Upper lobe of left lung (tissue), 4 donors: ENCODE results near the gene ATG4C.

Experiments
- EP300 ChIP-seq, 4 donors: sonication (generic); formaldehyde crosslinking; IDR thresholded peaks; one replicate each; pipeline ENCODE4 v1.5.1; 2017; ENCODE audit warnings: antibody characterized with exemption in 4 of 4, control low read depth in 2 of 4
- POLR2A ChIP-seq, 4 donors: fragments of 450-650 bp; IDR thresholded peaks; one replicate each; pipeline ENCODE4 v1.5.1; 2016 to 2017; ENCODE audit warnings: antibody characterized with exemption in 4 of 4, mild to moderate bottlenecking in 2 of 4
- TF ChIP-seq, protein P1 (sequence below), 6 experiments: fragments of 450-650 bp in 4 of 6; fragments of 200-600 bp in 2 of 6; sonication (generic) in 2 of 6; IDR thresholded peaks; one replicate each; pipeline ENCODE4 v1.5.1; 2016 to 2019; ENCODE audit warnings: antibody characterized with exemption in 6 of 6

DNA sequence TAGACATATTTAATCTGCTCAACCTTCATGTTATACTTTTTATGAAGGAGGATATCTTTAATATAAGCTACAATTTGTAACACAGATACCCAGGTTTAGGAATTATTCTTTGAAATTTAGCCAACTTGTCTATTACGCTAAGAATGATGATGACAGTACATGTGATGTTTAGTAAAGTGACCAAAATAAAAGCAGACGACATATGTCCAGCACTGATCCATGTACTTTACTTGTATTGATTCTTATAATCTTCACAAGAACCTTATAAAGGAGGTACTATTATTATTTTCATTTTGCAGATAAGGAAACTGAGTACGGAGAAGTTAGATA, 37.2 kb upstream of the ATG4C start:
- no peak for TF ChIP-seq POLR2A (IDR thresholded peaks at IDR 0.05)
- TF ChIP-seq, protein P1, sequence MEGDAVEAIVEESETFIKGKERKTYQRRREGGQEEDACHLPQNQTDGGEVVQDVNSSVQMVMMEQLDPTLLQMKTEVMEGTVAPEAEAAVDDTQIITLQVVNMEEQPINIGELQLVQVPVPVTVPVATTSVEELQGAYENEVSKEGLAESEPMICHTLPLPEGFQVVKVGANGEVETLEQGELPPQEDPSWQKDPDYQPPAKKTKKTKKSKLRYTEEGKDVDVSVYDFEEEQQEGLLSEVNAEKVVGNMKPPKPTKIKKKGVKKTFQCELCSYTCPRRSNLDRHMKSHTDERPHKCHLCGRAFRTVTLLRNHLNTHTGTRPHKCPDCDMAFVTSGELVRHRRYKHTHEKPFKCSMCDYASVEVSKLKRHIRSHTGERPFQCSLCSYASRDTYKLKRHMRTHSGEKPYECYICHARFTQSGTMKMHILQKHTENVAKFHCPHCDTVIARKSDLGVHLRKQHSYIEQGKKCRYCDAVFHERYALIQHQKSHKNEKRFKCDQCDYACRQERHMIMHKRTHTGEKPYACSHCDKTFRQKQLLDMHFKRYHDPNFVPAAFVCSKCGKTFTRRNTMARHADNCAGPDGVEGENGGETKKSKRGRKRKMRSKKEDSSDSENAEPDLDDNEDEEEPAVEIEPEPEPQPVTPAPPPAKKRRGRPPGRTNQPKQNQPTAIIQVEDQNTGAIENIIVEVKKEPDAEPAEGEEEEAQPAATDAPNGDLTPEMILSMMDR (IDR thresholded peaks at IDR 0.05) = no peak
- no peak for TF ChIP-seq EP300 (IDR thresholded peaks at IDR 0.05)
